WTC11 (cell line): ENCODE measurements around the gene CALU. TPM values are rescaled to one million over a fixed set of nuclear protein-coding genes. Genes with fewer than 3 reads are reported as not detected.

Experiments used
- ATAC-seq: fragments of 200-7000 bp; cut with Tn5 transposase; 2 replicates; pipeline ENCODE4 v1.10.0; 2021; ENCODE audit warnings: mild to moderate bottlenecking, moderate library complexity
- CTCF ChIA-PET: fragments of 300-600 bp; sonication (Branson Sonifier 250); formaldehyde crosslinking; loops from one replicate; lab custom pipeline; 2021; ENCODE audit warnings: antibody characterized with exemption; lab: Charles Lee
- POLR2A ChIA-PET: fragments of 350-600 bp; sonication (Branson Sonifier 250); formaldehyde crosslinking; loops from one replicate; lab custom pipeline; 2021; ENCODE audit warnings: antibody characterized with exemption; lab: Charles Lee
- DNase-seq: peaks from one replicate; pipeline ENCODE4 v3.0.0; 2021; ENCODE audit warnings: low spot score
- H3K27ac Mint-ChIP-seq: 2 replicates; pipeline ENCODE4 v1.8.0; 2021; ENCODE audit warnings: mixed read lengths
- H3K27me3 Mint-ChIP-seq: 2 replicates; pipeline ENCODE4 v1.8.0; 2021; ENCODE audit warnings: low read depth, mild to moderate bottlenecking, moderate library complexity, mixed read lengths
- H3K36me3 Mint-ChIP-seq: 2 replicates; pipeline ENCODE4 v1.8.0; 2021; ENCODE audit warnings: mixed read lengths
- H3K4me1 Mint-ChIP-seq: 2 replicates; pipeline ENCODE4 v1.8.0; 2022; ENCODE audit warnings: mixed read lengths
- H3K4me3 Mint-ChIP-seq: 2 replicates; pipeline ENCODE4 v1.8.0; 2021; ENCODE audit warnings: mild to moderate bottlenecking, moderate library complexity, mixed read lengths
- H3K9me3 Mint-ChIP-seq: 2 replicates; pipeline ENCODE4 v1.8.0; 2021; ENCODE audit warnings: mixed read lengths
- ATF3 ChIP-seq: sonication (generic); formaldehyde crosslinking; conservative IDR thresholded peaks from 2 replicates; pipeline ENCODE4 v1.8.1; 2022; ENCODE audit warnings: mild to moderate bottlenecking, missing genetic modification reagents
- ATF6 ChIP-seq: sonication (generic); formaldehyde crosslinking; IDR thresholded peaks from 2 replicates; pipeline ENCODE4 v1.8.1; 2023; ENCODE audit warnings: mild to moderate bottlenecking, missing genetic modification reagents
- CBFB ChIP-seq: sonication (generic); formaldehyde crosslinking; IDR thresholded peaks from 2 replicates; pipeline ENCODE4 v1.8.1; 2022; ENCODE audit warnings: mild to moderate bottlenecking, low read depth, missing genetic modification reagents
- CTCF ChIP-seq: fragments of 200-600 bp; IDR thresholded peaks from 2 replicates; pipeline ENCODE4 v1.8.0; 2022; ENCODE audit warnings: antibody characterized with exemption
- E2F4 ChIP-seq: sonication (generic); formaldehyde crosslinking; IDR thresholded peaks from 2 replicates; pipeline ENCODE4 v1.8.1; 2022; ENCODE audit warnings: low read depth, mild to moderate bottlenecking, moderate library complexity, missing genetic modification reagents, borderline replicate concordance
- E2F5 ChIP-seq: sonication (generic); formaldehyde crosslinking; IDR thresholded peaks from 2 replicates; pipeline ENCODE4 v1.8.1; 2022; ENCODE audit warnings: mild to moderate bottlenecking, moderate library complexity, missing genetic modification reagents
- FOXJ3 ChIP-seq: sonication (generic); formaldehyde crosslinking; IDR thresholded peaks from 2 replicates; pipeline ENCODE4 v1.9.0; 2021; ENCODE audit warnings: missing genetic modification reagents, mild to moderate bottlenecking, borderline replicate concordance
- FOXP4 ChIP-seq: sonication (generic); formaldehyde crosslinking; IDR thresholded peaks from 2 replicates; pipeline ENCODE4 v1.8.0; 2022; ENCODE audit warnings: mild to moderate bottlenecking, missing genetic modification reagents
- GABPB1 ChIP-seq: sonication (generic); formaldehyde crosslinking; IDR thresholded peaks from 2 replicates; pipeline ENCODE4 v1.8.1; 2023; ENCODE audit warnings: mild to moderate bottlenecking, missing genetic modification reagents
- GRHL2 ChIP-seq: fragments of 250-450 bp; sonication (Bioruptor Pico); IDR thresholded peaks from 2 replicates; pipeline ENCODE4 v1.8.0; 2022; ENCODE audit warnings: mild to moderate bottlenecking, moderate library complexity; ENCODE audit not compliant: insufficient replicate concordance, severe bottlenecking
- JAZF1 ChIP-seq: fragments of 250-450 bp; sonication (Bioruptor Pico); IDR thresholded peaks from 2 replicates; pipeline ENCODE4 v1.9.0; 2021; ENCODE audit warnings: moderate library complexity, mild to moderate bottlenecking, inconsistent platforms
- MLX ChIP-seq: sonication (generic); formaldehyde crosslinking; IDR thresholded peaks from 2 replicates; pipeline ENCODE4 v1.8.1; 2023; ENCODE audit warnings: mild to moderate bottlenecking, missing genetic modification reagents, moderate library complexity
- MXD4 ChIP-seq: fragments of 250-450 bp; sonication (Bioruptor Pico); IDR thresholded peaks from 2 replicates; pipeline ENCODE4 v1.8.0; 2021; ENCODE audit warnings: mild to moderate bottlenecking, moderate library complexity, borderline replicate concordance
- NR1H2 ChIP-seq: sonication (generic); formaldehyde crosslinking; IDR thresholded peaks from 2 replicates; pipeline ENCODE4 v1.9.0; 2021; ENCODE audit warnings: mild to moderate bottlenecking, moderate library complexity, missing genetic modification reagents
- PRRX2 ChIP-seq: fragments of 250-450 bp; sonication (Bioruptor Pico); IDR thresholded peaks from 2 replicates; pipeline ENCODE4 v1.8.0; 2021; ENCODE audit warnings: mild to moderate bottlenecking
- SP1 ChIP-seq: sonication (generic); formaldehyde crosslinking; conservative IDR thresholded peaks from 2 replicates; pipeline ENCODE4 v1.8.1; 2022; ENCODE audit warnings: missing genetic modification reagents
- TCF7 ChIP-seq: sonication (generic); formaldehyde crosslinking; IDR thresholded peaks from 2 replicates; pipeline ENCODE4 v1.8.0; 2022; ENCODE audit warnings: mild to moderate bottlenecking, low read depth, missing genetic modification reagents, moderate library complexity
- TEAD1 ChIP-seq: sonication (generic); formaldehyde crosslinking; IDR thresholded peaks from 2 replicates; pipeline ENCODE4 v1.8.0; 2022; ENCODE audit warnings: mild to moderate bottlenecking, missing genetic modification reagents
- TP53 ChIP-seq: sonication (generic); formaldehyde crosslinking; IDR thresholded peaks from 2 replicates; pipeline ENCODE4 v1.8.1; 2023; ENCODE audit warnings: mild to moderate bottlenecking, missing genetic modification reagents
- ZNF121 ChIP-seq: sonication (generic); formaldehyde crosslinking; IDR thresholded peaks from 2 replicates; pipeline ENCODE4 v1.8.0; 2023; ENCODE audit warnings: missing genetic modification reagents
- ZNF219 ChIP-seq: sonication (generic); formaldehyde crosslinking; IDR thresholded peaks from 2 replicates; pipeline ENCODE4 v1.8.0; 2023; ENCODE audit warnings: missing genetic modification reagents, mild to moderate bottlenecking, borderline replicate concordance
- ZNF263 ChIP-seq: sonication (generic); formaldehyde crosslinking; IDR thresholded peaks from 2 replicates; pipeline ENCODE4 v1.8.1; 2022; ENCODE audit warnings: low read depth, mild to moderate bottlenecking, moderate library complexity, missing genetic modification reagents
- ZNF396 ChIP-seq: fragments of 250-450 bp; sonication (Bioruptor Pico); IDR thresholded peaks from 2 replicates; pipeline ENCODE4 v1.8.0; 2021; ENCODE audit warnings: mild to moderate bottlenecking, moderate library complexity, borderline replicate concordance
- ZNF416 ChIP-seq: fragments of 250-450 bp; sonication (Bioruptor Pico); IDR thresholded peaks from 2 replicates; pipeline ENCODE4 v1.9.0; 2021; ENCODE audit warnings: mild to moderate bottlenecking, inconsistent platforms
- ZNF423 ChIP-seq: fragments of 250-450 bp; sonication (Bioruptor Pico); IDR thresholded peaks from 2 replicates; pipeline ENCODE4 v2.1.2; 2022; ENCODE audit warnings: mild to moderate bottlenecking, moderate library complexity
- ZNF671 ChIP-seq: fragments of 250-450 bp; sonication (Bioruptor Pico); IDR thresholded peaks from 2 replicates; pipeline ENCODE4 v1.8.0; 2021; ENCODE audit warnings: mild to moderate bottlenecking
- ZSCAN18 ChIP-seq: fragments of 250-450 bp; sonication (Bioruptor Pico); IDR thresholded peaks from 2 replicates; pipeline ENCODE4 v2.1.2; 2022; ENCODE audit warnings: mild to moderate bottlenecking, moderate library complexity
- total RNA-seq: library from RNA; stranded (reverse); gene quantifications from 3 replicates; pipeline ENCODE4 v1.2.3, GENCODE V29; 2021

Gene CALU
- total RNA-seq, 1 experiment from 2014 or later = 150 TPM

GRCh38 chr7:128732521-128733277, 6.5 kb upstream of the CALU start:
- Mint-ChIP-seq H3K4me1 (no peaks in the 10 kb centered on the region), H3K36me3 (no peaks in the 10 kb centered on the region), H3K4me3 (no peak overlapping the region), H3K27ac (no peak overlapping the region), H3K9me3 (no peaks in the 10 kb centered on the region), H3K27me3 (peaks cover 13% of the 10 kb centered on the region)
- DNase-seq = no peak
- ChIA-PET CTCF (interaction anchor here (0.8 kb wide), 1 partner anchor 24 kb away, joined by 3 read pairs; no protein-coding TSS in a partner anchor), POLR2A (no interaction called here)
- TF ChIP-seq CTCF = no peak
- TF ChIP-seq GABPB1 (CRISPR knock-in tag) = no peak
- no peak for TF ChIP-seq ZNF263
- no peak for TF ChIP-seq GRHL2
- TF ChIP-seq TP53 (CRISPR knock-in tag) = no peak
- no peak for TF ChIP-seq NR1H2 (CRISPR knock-in tag)
- TF ChIP-seq TCF7 (CRISPR knock-in tag) = no peak
- TF ChIP-seq MXD4 (CRISPR knock-in tag) = no peak
- TF ChIP-seq ZNF121 (CRISPR knock-in tag) = no peak
- TF ChIP-seq FOXP4 (CRISPR knock-in tag) = no peak
- TF ChIP-seq ATF6 (CRISPR knock-in tag) = no peak
- no peak for TF ChIP-seq ZNF396 (CRISPR knock-in tag)
- no peak for TF ChIP-seq ATF3 (CRISPR knock-in tag)
- no peak for TF ChIP-seq FOXJ3 (CRISPR knock-in tag)
- no peak for TF ChIP-seq PRRX2
- no peak for ATAC-seq

- H3K4me1 Mint-ChIP-seq = peaks cover 1% of the 10 kb centered on the region
- CTCF ChIA-PET = interaction anchor here (0.8 kb wide), 1 partner anchor 24 kb away, joined by 3 read pairs; no protein-coding TSS in a partner anchor
- H3K27ac Mint-ChIP-seq = no peak overlapping the region
- no peak overlapping the region for H3K4me3 Mint-ChIP-seq
- H3K9me3 Mint-ChIP-seq = no peaks in the 10 kb centered on the region
- POLR2A ChIA-PET = no interaction called here
- H3K36me3 Mint-ChIP-seq = no peaks in the 10 kb centered on the region
- no peak for ATAC-seq
- no peak for DNase-seq
- H3K27me3 Mint-ChIP-seq = peaks cover 19% of the 10 kb centered on the region
- no peak for TF ChIP-seq CBFB (CRISPR knock-in tag)
- no peak for TF ChIP-seq E2F4 (CRISPR knock-in tag)
- TF ChIP-seq SP1 (CRISPR knock-in tag) = no peak
- TF ChIP-seq ZNF121 (CRISPR knock-in tag) = no peak
- TF ChIP-seq ZNF671 = no peak
- no peak for TF ChIP-seq ZSCAN18 (CRISPR knock-in tag)
- TF ChIP-seq MLX (CRISPR knock-in tag) = no peak
- no peak for TF ChIP-seq JAZF1 (CRISPR knock-in tag)
- no peak for TF ChIP-seq ZNF423 (CRISPR knock-in tag)
- TF ChIP-seq ZNF219 (CRISPR knock-in tag) = no peak
- no peak for TF ChIP-seq E2F5 (CRISPR knock-in tag)
- TF ChIP-seq ZNF416 (CRISPR knock-in tag) = no peak
- no peak for TF ChIP-seq TEAD1 (CRISPR knock-in tag)
These were observed 5.9 kb upstream of the CALU start for GRCh38 chr7:128733278-128733645.
